Neural cell (in vitro differentiated cells): ENCODE results near the gene PPM1A.

Experiments used
- EP300 ChIP-seq: fragments of 450-650 bp; conservative IDR thresholded peaks from 2 replicates; pipeline ENCODE4 v1.6.1; 2014; ENCODE audit warnings: antibody characterized with exemption, mild to moderate bottlenecking, moderate library complexity; ENCODE audit not compliant: poor library complexity, severe bottlenecking
- EZH2 ChIP-seq: fragments of 200-600, 300-800 bp; shearing (Covaris generic), sonication (generic); IDR thresholded peaks from 2 replicates; pipeline ENCODE4 v1.6.1; 2014; ENCODE audit warnings: antibody characterized with exemption, low read length, borderline replicate concordance, mild to moderate bottlenecking; ENCODE audit not compliant: insufficient read depth, poor library complexity, severe bottlenecking
- MXI1 ChIP-seq: fragments of 450-650 bp; conservative IDR thresholded peaks from 2 replicates; pipeline ENCODE4 v1.6.1; 2014; ENCODE audit warnings: antibody characterized with exemption, mild to moderate bottlenecking; ENCODE audit not compliant: poor library complexity, severe bottlenecking
- POLR2AphosphoS5 ChIP-seq: IDR thresholded peaks from 2 replicates; pipeline ENCODE4 v1.6.1; 2012
- RAD21 ChIP-seq: fragments of 450-650 bp; conservative IDR thresholded peaks from 2 replicates; pipeline ENCODE4 v1.6.1; 2014; ENCODE audit warnings: antibody characterized with exemption, mild to moderate bottlenecking, moderate library complexity
- SMC3 ChIP-seq: fragments of 450-650 bp; conservative IDR thresholded peaks from 2 replicates; pipeline ENCODE4 v1.6.1; 2014; ENCODE audit warnings: antibody characterized with exemption, mild to moderate bottlenecking, moderate library complexity; ENCODE audit not compliant: poor library complexity
- TAF1 ChIP-seq: IDR thresholded peaks from 2 replicates; pipeline ENCODE4 v1.6.1; 2012; ENCODE audit warnings: low read depth
- TF ChIP-seq, protein P1 (sequence below): fragments of 450-650 bp; IDR thresholded peaks from 2 replicates; pipeline ENCODE4 v1.5.1; 2014; ENCODE audit warnings: antibody characterized with exemption, mild to moderate bottlenecking, moderate library complexity; ENCODE audit not compliant: poor library complexity, severe bottlenecking
- TF ChIP-seq, protein P2 (sequence below): IDR thresholded peaks from 2 replicates; pipeline ENCODE4 v1.6.1; 2012; ENCODE audit warnings: borderline replicate concordance

DNA sequence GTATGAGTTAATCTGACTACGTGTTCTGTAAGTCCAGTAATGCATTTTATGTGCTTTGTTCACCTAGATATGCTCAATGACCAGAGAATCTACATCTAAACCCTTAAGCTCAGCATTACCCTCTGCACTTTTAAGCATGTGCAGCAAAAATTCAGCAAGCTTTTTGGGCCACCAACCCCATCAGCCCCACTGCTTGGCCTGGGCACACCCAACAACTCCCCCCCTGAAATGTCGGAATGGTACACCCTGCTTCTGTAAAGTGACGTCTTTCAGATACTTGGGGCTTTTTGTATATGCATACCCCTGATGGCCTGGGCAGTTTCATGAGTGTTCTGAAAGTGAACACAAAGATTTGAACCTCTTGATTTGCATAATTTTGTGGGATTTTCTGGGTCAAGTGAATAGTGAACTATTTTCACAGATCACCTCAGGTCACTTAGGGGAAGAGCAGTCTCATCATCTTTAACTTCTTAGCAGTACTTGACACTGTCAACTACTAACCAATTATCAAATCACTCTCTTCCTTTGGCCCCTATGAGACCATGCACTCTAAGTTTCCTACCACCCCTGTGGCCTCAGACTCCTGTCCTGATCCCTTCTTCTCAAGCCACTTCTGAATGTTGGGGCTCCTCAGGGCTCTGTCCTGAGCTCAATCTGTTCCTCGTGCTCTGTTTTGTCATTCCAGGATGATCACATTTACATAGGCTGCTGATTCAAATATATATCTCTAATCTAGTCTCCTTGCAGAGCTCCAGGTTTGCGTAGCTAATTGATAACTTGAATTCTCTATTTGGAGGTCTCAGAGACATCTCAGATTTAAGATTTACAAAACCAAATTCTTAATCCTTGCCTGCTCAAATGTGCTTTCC, 36.3 kb upstream of the PPM1A start:
- TF ChIP-seq MXI1 (no peak), EZH2 (no peak), POLR2AphosphoS5 (no peak), RAD21 (no peak), SMC3 (no peak), EP300 (no peak), TAF1 (no peak)
- TF ChIP-seq, protein P1, sequence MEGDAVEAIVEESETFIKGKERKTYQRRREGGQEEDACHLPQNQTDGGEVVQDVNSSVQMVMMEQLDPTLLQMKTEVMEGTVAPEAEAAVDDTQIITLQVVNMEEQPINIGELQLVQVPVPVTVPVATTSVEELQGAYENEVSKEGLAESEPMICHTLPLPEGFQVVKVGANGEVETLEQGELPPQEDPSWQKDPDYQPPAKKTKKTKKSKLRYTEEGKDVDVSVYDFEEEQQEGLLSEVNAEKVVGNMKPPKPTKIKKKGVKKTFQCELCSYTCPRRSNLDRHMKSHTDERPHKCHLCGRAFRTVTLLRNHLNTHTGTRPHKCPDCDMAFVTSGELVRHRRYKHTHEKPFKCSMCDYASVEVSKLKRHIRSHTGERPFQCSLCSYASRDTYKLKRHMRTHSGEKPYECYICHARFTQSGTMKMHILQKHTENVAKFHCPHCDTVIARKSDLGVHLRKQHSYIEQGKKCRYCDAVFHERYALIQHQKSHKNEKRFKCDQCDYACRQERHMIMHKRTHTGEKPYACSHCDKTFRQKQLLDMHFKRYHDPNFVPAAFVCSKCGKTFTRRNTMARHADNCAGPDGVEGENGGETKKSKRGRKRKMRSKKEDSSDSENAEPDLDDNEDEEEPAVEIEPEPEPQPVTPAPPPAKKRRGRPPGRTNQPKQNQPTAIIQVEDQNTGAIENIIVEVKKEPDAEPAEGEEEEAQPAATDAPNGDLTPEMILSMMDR = no peak
- TF ChIP-seq, protein P2, sequence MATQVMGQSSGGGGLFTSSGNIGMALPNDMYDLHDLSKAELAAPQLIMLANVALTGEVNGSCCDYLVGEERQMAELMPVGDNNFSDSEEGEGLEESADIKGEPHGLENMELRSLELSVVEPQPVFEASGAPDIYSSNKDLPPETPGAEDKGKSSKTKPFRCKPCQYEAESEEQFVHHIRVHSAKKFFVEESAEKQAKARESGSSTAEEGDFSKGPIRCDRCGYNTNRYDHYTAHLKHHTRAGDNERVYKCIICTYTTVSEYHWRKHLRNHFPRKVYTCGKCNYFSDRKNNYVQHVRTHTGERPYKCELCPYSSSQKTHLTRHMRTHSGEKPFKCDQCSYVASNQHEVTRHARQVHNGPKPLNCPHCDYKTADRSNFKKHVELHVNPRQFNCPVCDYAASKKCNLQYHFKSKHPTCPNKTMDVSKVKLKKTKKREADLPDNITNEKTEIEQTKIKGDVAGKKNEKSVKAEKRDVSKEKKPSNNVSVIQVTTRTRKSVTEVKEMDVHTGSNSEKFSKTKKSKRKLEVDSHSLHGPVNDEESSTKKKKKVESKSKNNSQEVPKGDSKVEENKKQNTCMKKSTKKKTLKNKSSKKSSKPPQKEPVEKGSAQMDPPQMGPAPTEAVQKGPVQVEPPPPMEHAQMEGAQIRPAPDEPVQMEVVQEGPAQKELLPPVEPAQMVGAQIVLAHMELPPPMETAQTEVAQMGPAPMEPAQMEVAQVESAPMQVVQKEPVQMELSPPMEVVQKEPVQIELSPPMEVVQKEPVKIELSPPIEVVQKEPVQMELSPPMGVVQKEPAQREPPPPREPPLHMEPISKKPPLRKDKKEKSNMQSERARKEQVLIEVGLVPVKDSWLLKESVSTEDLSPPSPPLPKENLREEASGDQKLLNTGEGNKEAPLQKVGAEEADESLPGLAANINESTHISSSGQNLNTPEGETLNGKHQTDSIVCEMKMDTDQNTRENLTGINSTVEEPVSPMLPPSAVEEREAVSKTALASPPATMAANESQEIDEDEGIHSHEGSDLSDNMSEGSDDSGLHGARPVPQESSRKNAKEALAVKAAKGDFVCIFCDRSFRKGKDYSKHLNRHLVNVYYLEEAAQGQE = no peak
